COLO829 (cell line): Measurements from ENCODE around the gene C19orf25.

Source experiments
- DNase-seq: peaks from one replicate; pipeline ENCODE4 v3.0.0; 2012; ENCODE audit warnings: low spot score

The C19orf25 gene

DNA sequence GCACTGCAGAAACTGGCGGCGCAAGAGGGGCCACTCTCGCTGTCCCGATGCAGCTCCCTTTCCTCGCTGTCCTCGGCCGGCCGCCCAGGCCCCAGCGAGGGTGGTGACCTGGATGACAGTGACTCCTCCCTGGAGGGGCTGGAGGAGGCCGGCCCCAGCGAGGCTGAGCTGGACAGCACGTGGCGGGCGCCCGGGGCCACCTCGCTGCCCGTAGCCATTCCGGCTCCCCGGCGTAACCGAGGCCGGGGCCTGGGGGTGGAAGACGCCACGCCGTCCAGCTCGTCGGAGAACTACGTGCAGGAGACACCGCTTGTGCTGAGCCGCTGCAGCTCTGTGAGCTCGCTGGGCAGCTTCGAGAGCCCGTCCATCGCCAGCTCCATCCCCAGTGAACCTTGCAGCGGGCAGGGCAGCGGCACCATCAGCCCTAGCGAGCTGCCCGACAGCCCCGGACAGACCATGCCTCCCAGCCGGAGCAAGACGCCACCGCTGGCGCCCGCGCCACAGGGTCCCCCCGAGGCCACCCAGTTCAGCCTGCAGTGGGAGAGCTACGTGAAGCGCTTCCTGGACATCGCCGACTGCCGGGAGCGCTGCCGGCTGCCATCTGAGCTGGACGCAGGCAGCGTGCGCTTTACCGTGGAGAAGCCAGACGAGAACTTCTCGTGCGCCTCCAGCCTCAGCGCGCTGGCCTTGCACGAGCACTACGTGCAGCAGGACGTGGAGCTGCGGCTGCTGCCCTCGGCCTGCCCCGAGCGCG, 12.4 kb downstream of the C19orf25 start:
- DNase-seq = no peak

DNA sequence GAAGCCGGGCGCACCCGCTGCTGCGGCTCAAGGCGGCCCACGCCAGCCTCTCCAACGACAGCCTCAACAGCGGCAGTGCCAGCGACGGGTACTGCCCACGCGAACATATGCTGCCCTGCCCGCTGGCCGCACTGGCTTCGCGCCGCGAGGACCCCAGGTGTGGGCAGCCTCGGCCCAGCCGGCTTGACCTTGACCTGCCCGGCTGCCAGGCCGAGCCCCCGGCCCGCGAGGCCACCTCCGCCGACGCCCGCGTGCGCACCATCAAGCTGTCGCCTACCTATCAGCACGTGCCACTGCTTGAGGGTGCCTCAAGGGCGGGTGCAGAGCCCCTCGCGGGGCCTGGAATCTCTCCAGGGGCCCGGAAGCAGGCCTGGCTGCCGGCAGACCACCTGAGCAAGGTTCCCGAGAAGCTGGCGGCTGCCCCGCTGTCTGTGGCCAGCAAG, 13.0 kb downstream of the C19orf25 start:
- DNase-seq = no peak

DNA sequence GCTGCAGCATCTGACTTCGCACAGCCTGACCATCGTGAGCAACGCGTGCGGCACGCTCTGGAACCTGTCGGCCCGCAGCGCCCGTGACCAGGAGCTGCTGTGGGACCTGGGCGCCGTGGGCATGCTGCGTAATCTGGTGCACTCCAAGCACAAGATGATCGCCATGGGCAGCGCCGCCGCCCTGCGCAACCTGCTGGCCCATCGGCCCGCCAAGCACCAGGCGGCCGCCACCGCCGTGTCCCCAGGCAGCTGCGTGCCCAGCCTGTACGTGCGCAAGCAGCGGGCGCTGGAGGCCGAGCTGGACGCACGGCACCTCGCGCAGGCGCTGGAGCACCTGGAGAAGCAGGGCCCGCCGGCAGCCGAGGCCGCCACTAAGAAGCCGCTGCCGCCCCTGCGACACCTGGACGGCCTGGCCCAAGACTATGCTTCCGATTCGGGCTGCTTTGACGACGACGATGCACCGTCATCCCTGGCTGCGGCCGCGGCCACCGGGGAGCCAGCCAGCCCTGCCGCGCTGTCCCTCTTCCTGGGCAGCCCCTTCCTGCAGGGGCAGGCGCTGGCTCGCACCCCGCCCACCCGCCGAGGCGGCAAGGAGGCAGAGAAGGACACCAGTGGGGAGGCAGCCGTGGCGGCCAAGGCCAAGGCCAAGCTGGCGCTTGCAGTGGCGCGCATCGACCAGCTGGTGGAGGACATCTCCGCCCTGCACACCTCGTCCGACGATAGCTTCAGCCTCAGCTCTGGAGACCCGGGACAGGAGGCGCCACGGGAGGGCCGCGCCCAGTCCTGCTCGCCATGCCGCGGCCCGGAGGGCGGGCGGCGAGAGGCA, 13.6 kb downstream of the C19orf25 start:
- DNase-seq = no peak

DNA sequence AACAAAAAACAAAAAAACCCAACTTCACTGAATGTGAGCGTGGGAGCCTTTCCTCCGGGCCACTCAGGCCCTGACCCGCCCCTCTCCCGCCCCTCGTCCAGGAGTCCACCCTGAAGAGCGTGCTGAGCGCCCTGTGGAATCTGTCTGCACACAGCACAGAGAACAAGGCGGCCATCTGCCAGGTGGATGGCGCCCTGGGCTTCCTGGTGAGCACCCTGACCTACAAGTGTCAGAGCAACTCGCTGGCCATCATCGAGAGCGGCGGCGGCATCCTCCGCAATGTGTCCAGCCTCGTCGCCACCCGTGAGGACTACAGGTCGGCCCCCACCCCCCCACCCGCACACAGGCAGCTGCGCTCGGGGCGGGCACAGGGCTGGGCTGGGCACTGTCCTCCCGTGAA, 17.2 kb downstream of the C19orf25 start:
- no peak for DNase-seq

DNA sequence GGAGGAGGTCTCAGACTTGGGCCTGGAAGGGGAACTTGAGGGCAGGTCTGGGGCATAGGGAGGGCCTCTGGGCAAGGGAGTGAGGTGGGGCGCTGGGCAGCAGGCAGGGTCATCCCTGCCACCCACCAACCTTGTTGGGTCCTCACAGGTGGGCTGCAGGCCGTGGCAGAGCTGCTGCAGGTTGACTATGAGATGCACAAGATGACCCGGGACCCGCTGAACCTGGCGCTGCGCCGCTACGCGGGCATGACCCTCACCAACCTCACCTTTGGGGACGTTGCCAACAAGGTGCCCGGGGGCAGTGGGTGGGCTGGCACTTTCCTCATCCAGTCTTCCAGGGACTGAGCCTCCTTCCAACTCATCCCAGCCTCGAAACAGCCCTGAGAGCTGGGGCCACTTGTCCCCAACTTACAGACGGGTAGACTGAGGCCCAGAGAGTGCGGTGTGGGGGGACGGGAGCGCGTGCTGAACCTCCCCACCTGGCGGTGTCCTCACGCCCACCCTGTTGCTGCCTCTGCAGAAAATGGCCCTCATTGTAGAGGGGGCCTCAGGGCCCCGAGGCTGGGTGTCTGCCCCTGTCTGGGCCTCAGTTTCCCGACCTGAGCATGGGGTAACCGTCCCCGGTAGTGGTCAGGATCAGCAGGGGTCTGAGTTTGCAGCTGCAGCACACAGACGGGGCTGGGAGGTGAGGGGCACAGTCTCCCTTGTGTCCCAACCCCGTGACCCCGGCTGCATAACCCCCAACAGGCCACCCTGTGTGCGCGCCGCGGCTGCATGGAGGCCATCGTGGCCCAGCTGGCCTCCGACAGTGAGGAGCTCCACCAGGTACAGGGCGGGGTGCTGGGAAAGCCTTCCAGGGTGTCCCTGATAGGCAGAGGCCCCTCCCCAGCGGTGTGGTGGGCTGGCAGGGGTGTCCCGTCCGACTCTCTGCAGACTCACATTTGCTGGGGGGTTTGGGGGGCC, 18.7 kb downstream of the C19orf25 start:
- DNase-seq = no peak

DNA sequence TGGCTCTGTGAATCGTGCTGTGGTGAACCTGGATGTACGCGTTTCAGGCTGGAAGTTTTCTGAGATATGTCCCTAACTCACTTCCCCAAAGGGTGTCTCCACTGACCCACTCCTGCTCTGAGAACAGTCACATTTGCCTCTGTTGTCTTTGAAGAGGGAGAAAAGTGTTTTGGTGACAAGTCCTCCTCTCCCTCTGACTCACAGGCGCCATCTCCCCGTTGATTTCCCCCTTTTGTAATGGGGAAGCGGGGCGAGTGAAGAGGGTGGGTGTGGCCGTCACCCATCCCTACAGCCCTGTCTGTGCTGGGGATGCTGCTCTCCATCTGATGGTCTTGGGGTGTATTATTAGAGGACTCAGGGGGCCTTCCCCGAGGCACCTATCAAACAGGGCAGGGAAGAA, 19.5 kb downstream of the C19orf25 start:
- DNase-seq = no peak

DNA sequence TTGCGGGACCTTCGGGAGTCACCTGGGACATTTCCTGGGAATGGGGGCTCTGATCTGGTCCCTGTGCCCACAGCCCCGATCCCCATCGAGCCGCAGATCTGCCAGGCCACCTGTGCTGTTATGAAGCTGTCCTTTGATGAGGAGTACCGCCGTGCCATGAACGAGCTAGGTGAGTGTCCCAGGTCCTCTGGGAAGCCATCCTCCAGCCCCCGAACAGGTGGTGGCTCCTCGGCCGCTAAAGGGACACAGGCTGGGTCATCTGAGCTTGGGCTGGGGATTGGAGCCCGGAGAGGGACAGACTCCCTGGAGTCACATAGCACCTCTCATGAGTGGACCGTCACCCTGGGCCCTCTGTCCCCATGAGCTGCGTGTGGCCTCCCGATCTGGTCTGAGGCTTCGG, 21.1 kb downstream of the C19orf25 start:
- no peak for DNase-seq

DNA sequence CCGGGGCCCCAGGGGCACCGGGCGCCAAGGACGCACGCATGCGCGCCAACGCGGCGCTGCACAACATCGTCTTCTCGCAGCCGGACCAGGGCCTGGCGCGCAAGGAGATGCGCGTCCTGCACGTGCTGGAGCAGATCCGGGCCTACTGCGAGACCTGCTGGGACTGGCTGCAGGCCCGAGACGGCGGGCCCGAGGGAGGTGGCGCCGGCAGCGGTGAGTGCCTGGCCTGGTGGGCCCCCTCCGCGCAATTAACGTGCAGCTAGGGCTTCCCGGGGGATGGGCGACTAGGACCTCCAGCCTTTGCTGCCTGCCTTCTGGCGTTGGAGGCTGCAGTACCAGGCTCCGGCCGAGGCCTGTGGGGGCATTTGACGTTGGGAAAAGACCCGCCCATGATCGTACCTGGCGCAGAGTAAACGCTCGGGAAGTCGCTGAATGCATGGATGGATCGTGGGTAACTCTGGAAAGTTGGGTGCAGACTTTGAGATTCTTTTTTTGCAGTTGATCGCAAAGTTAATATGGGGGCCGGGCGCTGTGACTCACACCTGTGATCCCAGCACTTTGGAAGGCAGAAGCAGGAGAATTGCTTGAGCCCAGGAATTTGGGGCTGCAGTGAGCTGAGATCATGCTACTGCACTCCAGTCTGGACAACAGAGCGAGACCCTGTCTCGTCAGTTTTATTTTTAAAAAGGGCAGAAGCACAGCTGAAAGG, 21.8 kb downstream of the C19orf25 start:
- no peak for DNase-seq

DNA sequence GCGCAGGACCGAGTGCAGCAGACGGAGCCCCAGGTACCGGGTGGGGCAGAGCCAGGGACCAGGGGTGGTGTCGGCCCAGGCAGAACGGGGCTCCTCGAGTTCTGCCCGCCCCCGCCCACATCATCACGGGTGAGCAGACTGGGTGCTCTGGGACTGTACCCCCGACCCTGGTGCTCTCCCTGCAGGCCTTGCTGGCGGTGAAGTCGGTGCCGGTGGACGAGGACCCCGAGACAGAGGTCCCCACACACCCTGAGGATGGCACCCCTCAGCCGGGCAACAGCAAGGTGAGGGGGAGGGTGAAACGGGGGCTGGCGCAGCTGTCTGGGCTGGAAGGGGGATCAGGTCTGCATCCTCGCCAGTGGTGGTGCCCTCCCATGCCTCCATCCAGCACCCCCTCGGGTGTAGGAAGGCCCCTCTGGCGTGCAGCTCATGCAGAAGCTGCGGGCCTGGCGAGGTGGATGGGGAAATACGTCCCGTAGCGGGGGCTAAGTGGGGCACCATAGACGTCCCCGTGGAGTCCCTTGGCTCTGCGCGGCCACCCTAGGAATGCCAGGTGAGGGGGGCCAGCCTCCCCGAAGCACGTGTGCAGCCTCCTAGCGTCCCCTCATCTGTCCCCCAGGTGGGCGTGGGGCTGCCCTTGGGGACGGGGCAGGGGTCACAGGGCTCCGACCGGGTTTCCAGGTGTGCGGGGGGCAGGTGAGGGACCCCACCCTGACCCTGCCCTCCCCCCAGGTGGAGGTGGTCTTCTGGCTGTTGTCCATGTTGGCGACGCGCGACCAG, 22.7 kb downstream of the C19orf25 start:
- no peak for DNase-seq

DNA sequence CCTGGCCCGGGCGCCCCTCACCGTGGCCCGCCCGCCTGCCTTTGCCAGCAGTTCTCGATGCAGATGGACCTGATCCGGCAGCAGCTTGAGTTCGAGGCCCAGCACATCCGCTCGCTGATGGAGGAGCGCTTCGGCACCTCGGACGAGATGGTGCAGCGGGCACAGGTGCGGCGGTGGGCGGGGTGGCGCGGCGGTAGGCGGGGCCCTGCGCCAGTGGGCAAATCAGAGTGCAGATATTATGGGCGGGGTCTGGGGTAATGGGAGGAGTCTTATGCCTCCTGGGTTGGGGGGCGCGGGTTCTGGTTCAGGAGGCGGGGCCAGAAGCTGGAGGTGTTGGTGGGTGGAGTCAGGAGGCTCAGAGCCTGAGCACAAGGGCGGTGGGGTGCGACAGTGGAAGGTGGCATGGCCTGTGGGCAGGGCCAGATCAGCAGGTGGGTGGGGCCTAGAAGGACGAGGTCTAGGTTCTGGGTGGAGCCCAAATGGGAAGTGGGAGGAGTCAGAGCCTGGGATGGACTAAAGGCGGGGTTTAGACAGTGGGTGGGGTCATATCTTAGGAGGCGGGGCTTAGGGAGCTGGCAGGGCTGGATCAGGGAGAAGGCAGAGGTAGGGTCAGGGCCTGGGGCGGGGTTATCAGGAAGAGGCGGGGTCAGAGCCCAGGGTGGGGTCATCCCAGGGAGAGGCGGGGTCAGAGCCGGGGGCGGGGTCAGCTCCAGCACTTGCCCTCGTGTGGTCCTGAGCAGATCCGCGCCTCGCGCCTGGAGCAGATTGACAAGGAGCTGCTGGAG, 23.5 kb downstream of the C19orf25 start:
- DNase-seq = peak; percentile 97

DNA sequence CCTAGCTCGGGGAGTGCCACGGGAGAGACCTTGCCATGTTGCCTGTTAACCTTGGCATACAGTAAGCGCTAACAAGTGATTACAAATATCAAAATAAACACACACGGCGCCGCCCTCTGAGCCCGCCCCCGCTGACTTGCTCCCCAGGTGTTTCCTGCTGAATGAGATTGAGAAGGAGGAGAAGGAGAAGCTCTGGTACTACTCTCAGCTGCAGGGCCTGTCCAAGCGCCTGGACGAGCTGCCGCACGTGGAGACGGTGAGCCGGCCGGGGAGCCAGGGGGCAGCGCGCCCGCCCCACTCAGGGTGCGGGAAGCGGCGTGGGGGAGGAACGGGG, 24.0 kb downstream of the C19orf25 start:
- no peak for DNase-seq

DNA sequence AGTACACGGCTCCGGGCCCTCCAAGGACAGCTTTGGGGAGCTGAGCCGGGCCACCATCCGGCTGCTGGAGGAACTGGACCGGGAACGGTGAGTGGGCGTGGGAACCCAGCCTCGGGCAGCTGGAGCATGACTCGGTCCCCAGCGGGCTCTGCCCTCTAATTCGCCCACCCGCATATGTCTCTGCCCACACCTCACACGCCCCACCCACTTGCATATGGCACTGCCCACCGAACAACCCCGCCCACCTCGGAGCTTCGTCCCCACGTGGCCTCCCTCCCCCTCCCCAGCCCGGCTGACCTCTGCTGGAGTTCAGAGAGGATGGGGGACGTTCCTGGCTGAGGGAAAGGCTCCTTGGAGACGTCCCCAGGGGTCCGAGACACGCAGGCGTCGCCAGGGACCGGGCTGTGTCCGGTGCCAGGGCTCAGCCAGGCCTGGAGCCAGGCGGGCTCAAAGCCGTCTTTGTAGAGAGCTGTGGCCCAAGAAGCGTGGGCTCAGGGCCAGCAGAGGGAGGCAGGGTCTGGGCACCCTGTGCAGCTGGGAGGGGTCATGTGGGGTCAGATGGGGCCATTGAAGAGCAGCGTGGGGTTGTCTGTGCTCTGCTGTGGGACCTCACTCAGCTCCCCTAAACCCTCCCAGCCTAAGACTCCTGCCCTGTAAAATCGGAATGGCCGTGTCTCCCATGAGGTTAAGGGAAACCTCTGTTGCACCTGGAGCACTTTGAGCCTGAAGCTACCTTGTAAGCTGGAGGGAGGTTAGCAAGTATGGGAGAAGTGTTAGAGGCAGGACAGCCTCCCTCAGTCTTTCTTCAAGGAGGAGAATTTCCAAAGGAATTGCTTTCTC, 25.3 kb downstream of the C19orf25 start:
- peak; percentile 87 for DNase-seq

DNA sequence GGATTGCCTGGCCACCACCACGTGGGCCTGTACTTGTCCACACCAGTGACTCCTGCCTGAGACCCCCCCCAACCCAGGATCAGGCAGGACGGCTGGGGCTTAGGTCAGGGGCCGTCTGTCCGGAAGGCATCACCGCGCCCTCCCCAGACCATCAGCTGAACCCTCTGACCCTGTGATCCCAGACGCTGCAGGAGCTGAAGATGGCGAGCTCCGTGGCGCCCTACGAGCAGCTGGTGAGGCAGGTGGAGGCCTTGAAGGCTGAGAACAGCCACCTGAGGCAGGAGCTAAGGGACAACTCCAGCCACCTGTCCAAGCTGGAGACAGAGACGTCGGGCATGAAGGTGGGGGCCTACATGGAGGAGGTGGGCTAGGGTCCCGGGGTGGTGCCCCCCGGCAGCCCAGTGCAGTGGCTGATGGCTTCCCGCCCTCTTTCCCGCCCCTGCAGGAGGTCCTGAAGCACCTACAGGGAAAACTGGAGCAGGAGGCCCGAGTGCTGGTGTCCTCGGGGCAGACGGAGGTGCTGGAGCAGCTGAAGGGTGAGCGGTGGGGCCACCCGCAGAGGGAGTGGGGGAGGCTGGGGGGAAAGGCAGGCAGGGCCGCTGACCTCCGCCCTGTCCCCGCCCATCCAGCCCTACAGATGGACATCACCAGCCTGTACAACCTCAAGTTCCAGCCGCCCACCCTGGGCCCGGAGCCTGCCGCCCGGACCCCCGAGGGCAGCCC, 26.1 kb downstream of the C19orf25 start:
- no peak for DNase-seq

DNA sequence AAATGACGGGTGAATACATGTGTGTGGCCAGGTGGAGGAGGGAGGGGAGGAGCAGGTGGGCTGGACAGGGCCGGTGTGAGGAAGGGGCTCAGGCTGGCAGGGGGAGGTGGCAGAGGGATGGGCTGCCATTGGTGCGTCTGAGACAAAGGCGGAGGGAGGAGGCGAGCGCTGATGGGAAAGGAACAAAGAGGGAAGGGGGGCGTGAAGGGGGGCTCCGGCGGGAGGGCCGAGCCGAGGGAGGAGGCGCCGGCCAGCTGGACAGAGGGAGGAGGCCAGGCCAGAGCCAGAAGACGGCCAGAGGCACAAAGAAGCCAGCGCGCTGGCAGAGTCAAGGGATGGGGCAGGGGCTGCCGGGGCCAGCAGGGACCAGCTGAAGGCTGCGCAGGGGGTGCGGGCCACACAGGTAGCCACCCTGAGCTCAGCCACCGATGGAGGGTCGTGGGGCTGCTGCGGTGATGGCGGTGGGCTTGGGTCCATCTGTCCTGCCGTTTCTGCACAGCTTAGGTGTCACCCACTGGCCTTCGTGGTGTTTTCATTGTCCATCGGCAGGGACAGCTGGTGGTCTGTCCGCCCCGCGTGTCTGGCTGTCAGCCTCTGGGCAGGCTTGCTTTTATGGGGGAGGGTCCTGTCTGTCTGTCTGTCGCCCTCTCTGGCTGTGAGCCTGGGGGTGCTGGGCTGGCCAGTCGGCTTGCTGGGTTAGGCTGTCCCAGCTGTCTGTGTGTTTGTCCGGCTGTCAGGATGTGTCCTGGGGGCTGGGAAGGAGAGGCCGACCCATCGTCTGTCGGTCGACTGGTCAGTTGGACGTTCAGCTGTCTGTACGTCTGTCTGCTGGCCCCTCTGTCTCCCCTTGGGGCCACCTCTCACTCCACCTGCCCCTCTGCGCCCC, 26.9 kb downstream of the C19orf25 start:
- DNase-seq = no peak

DNA sequence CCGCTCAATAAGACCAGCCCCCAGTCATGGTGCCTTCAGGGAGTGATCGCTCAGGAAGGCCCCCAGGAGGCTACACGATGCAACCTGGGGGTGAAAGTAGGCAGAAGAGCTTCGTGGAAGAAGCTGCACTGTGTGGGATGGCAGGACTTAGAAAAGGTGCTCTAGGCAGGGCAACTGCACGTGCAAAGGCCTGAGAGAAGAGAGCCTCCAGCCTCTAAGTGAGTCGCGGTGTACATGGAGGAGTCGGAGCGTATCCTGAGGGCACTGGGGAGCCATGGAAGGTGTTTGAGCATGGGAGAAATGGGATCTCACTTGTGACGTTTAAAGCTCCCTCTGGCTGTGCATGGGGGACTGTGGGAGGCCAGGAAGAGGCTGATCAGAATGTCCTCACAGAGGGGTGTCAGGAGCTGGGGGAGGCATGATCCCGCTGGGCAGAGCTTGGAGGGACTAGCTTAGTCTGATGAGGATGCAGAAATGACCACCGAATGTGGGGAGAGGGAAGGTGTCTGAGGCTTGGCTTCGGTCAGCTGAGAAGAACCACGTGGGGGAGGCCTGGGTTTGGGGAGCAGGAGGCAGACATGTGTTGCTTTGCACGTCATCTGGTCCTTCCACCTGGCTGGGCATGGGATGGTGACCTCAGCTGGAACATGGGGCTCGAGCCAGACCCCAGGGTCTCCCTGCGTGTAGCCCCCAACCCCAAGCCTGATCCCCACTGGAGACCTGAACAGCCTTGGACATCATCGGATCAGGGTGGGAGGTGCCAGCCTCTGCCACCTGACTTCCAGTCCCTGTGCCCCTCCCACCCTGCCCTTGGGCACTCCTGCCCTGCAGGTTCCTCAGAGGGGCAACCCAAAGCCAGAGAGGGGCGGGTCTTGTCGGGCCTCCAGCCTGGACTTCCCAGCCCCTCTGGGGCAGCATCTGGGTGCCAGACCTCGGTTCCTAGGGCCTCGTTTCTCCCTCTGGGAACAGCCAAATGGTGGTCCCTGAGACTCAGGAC, 28.0 kb downstream of the C19orf25 start:
- DNase-seq = no peak
